Hepatocyte (in vitro differentiated cells): Measurements from ENCODE around the gene SPATA31C2.
"Not testable (repeated sequence)": the region's sequence is repeated elsewhere in the genome, so short reads cannot be mapped to it uniquely, and the experiment has no call there.

Experiments
- EZH2 ChIP-seq: fragments of 200-600 bp; sonication (generic); IDR thresholded peaks from 2 replicates; pipeline ENCODE4 v1.6.1; 2016; ENCODE audit warnings: antibody characterized with exemption, mild to moderate bottlenecking, borderline replicate concordance
- EZH2phosphoT487 ChIP-seq: fragments of 200-600 bp; sonication (generic); IDR thresholded peaks from one replicate; pipeline ENCODE4 v1.6.1; 2018; ENCODE audit warnings: antibody characterized with exemption, mild to moderate bottlenecking, low read depth, moderate library complexity; ENCODE audit not compliant: unreplicated experiment, severe bottlenecking
- TF ChIP-seq, protein P1 (sequence below): fragments of 200-600 bp; sonication (generic); IDR thresholded peaks from 2 replicates; pipeline ENCODE4 v1.5.1; 2016; ENCODE audit warnings: antibody characterized with exemption, mild to moderate bottlenecking; ENCODE audit not compliant: poor library complexity

DNA sequence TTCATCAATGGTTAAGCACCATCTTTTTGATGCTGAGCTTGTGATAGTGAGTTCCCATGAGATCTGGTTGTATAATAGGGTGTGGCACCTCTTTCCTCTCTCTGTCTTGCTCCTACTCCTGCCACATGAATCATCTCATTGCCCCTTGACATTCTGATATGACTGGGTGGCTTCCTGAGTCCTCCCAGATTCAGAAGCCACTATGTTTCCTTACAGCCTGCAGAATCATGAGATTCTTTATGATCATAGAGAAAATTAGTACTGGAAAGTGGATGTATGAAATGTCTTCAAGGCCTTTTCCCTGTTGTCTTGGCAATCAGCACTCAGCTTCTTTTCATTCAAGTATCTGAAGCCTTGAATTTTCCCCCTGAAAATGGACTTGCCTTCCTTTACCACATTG lies 14.9 kb downstream of the SPATA31C2 start:
- TF ChIP-seq, protein P1, sequence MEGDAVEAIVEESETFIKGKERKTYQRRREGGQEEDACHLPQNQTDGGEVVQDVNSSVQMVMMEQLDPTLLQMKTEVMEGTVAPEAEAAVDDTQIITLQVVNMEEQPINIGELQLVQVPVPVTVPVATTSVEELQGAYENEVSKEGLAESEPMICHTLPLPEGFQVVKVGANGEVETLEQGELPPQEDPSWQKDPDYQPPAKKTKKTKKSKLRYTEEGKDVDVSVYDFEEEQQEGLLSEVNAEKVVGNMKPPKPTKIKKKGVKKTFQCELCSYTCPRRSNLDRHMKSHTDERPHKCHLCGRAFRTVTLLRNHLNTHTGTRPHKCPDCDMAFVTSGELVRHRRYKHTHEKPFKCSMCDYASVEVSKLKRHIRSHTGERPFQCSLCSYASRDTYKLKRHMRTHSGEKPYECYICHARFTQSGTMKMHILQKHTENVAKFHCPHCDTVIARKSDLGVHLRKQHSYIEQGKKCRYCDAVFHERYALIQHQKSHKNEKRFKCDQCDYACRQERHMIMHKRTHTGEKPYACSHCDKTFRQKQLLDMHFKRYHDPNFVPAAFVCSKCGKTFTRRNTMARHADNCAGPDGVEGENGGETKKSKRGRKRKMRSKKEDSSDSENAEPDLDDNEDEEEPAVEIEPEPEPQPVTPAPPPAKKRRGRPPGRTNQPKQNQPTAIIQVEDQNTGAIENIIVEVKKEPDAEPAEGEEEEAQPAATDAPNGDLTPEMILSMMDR = not testable (repeated sequence)
- not testable (repeated sequence) for TF ChIP-seq EZH2, EZH2phosphoT487
